Fibroblast of skin of left biceps (primary cell): ENCODE measurements around the gene LDLRAD4.

Source experiments
- DNase-seq, 2 experiments: peaks; one replicate each; pipeline ENCODE4 v3.0.0-alpha.2; 2013; ENCODE audit warnings: low read depth in 2 of 2

Gene LDLRAD4

DNA sequence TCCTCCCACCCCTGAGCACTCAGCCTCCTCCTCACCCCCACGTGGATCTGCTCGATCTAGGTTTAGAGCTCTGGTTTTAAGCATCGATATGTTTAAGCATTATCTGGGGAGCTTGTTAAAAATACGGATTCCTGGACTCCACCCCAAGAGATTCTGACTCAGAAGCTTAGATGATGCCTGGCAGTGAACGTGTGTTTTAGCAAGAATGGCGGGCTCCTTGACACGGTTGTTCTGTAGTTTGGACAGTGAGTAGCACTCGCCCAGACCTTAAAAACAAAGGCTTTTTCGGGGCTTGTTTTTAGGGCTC lies 47.3 kb downstream of the LDLRAD4 start:
- no peak for DNase-seq

- DNase-seq = no peak
Observed at GRCh38 chr18:13266218-13267100, 47.9 kb downstream of the LDLRAD4 start.

GRCh38 chr18:13267431-13267873 lies 48.9 kb downstream of the LDLRAD4 start:
- no peak for DNase-seq

DNA sequence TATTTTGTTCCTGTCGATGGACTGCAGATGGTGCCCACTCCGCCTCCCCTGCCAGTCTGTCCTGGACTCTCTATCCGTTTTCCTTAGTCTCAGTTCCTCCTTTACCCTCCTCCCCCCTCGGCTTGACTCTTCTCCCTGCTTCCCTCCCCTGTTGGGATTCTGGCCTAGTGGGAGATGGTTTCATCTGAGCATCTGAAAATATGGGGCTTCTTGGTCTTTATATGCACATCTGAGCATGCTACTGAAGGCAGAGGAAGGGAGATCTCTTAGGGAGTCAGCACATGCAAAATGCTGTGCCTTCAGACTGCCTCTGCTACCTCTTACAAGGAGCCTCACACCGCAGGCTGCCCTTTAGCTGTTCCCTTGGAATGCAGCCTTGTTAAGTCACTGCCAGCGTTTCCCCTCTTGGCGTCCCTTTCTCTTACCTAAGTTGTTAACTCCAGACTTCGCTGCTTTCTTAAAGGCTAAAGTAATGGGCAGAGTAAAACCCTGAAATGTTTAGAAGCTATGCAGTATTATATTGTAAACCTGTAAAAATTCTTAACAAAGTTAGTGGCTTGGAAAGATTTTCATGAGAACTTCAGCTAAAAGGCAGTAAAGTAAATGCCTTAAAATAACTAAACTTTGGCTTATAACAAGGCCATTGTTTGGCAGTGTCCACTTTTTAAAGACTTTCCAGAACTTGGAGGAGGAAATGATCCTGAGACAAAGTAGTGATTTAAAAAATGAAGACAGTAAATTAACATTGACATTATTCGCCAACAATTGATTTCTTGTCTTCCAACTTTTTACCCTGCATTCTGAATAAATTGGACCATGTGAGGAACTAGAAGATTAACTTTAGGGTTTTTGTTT lies 49.8 kb downstream of the LDLRAD4 start:
- DNase-seq = no peak

DNA sequence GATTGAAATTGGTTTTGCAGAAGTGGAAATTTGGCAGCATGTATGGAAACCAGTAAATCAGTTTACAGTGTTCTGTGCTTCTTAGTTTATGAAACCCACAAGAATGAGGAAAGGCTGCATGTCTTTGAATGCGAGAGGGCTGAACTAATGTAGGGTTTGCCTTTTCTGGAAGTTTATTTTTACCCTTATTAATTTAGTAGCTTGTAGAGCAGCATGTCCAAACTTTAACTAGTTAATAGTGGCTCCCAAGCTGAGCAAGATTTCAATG lies 50.4 kb downstream of the LDLRAD4 start:
- no peak for DNase-seq

DNA sequence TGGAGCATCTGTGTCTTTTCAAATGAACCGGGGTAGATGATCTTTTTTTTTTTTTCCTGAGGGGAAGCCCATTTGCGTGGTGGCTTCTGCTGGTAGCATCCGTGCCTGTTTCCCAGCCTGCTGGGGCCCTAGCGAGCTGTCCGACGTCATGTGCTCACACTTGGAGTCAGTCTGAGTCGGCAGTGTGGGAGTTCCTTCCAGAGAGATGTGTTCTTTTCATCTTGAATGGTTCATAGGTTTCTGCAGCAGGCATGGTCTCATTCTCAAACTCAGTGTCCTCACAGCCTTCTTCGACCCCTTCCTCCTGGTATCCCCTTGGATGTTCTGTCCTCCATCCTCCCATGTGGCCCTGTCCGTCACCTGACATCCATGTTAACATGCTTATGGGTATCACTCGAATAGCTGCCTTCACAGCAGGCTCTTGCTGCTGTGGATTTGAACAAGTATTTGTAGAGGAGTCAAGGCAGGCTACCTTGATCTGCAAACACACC lies 51.0 kb downstream of the LDLRAD4 start:
- DNase-seq = no peak

DNA sequence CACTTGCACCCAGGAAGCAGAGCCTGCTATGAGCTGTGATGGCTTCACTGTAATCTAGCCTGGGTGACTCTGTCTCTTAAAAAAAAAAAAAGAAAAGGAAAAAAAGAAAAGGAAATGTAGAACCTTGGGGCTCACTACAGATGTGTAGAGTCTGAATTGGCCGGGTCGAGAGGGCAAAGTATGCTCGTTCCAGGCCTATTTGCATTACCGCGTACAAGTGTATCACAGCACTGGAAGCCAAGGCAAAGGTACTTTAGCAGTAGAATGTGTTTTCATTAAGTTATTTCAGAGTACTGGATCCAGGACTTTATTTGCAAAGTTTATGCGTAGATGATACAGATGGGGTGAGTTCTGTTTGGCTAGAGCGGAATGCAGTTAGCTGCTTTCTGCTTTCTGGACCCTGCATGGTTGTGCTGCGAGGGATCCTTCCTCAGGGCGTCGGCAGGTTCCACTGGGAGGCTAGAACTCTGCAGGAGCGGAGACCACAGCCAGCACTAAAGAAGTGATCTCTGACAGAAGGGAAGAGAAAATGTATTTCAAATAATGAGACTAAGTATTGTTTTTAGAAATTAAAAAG lies 51.8 kb downstream of the LDLRAD4 start:
- DNase-seq = no peak

- DNase-seq = no peak
Observed at GRCh38 chr18:13271302-13271911, 52.8 kb downstream of the LDLRAD4 start.

DNA sequence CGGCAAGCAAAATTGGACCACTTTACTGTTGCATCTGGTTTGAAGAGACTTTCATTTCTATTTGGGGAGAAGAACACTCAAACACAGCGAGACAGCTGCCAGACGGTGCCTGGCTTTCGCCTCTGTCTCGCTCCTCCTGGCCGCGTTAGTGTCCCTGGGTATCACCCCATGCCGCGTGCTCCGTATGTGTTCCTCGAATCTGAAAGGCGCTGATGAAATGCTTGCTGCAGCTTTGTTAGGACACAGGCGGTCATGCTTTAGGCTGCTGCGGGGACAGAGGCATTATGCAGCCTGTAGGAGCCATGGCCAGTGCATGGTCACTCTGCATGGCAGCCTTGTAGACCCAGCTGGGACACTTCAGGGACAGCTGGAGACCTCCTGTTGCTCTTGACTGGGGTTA lies 53.9 kb downstream of the LDLRAD4 start:
- no peak for DNase-seq

GRCh38 chr18:13273800-13274199 lies 55.2 kb downstream of the LDLRAD4 start:
- no peak for DNase-seq

GRCh38 chr18:13275075-13275474 lies 56.5 kb downstream of the LDLRAD4 start:
- DNase-seq = no peak

DNA sequence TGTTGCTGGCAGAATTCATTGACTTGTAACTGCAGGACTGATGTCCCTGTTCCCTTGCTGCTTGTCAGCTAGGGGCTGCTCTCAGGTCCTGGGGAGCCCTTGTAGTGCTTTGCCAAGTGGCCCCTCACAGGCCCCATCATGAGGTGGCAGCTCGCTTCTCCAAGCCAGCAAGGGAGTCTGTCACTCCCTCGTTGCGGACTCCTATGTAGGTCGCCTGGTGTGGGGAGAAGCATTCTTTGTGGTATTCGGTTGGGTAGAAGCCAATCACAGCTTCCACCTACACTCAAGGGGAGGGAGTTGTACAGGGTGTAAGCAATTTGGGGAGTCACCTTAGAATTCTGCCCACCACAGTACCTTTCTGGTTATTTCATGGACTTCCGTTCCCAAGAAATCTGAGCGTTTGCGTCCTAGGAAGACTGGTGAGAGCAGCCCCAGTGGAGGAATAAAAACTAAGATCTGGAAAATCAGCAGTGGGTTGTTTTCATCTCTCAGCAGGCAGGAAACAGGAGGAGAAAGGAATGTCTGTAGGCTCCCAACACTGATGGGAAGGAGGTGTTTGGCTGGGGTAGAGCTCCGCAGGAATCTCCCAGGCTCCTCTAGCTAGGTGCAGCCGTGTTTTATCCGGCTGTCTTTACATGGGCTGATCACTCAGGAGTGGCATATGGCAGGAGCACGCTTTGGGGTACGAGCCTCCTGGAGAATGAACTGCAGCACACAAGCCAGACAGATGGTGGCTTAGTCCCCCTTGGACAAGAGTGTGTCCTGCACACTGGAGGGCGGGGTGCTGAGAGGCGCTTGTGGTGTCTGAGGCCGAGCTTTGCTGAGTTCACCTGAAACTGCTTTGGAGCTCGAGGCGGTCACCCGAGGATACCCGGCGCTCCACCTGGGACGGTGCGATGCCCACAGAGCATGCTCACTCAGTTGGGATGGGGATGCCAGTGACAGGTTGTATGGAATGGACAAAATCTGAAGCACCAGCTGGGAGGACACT lies 58.3 kb downstream of the LDLRAD4 start:
- no peak for DNase-seq

DNA sequence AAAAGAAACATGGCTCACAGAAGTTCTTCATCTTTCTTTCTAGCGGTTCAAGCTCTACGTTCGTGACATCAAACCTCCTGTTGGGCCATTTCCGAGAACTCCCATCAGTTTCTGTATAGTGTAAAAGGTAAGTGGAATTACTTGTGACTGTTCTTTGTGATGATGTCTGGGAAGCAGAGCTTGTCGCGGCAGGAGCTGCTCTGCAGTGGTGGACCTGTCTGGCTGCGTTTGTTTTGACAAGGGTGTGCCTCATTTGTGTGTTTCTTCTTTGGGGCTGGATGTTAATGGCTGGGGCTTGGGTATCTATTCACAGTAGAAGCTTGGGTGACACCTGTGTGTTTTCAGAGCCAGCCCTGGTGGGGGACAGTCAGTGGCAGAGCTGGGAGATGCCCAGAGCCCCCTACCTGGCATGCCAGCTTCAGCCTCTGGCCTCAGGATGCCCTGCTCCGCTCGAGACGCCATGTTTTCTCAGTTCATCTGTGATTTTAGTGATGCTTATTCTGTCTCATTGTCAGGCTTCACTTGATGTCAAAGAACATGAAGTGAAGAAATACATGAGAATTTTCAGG lies 59.6 kb downstream of the LDLRAD4 start:
- no peak for DNase-seq

GRCh38 chr18:13279181-13280069 lies 60.9 kb downstream of the LDLRAD4 start:
- no peak for DNase-seq

DNA sequence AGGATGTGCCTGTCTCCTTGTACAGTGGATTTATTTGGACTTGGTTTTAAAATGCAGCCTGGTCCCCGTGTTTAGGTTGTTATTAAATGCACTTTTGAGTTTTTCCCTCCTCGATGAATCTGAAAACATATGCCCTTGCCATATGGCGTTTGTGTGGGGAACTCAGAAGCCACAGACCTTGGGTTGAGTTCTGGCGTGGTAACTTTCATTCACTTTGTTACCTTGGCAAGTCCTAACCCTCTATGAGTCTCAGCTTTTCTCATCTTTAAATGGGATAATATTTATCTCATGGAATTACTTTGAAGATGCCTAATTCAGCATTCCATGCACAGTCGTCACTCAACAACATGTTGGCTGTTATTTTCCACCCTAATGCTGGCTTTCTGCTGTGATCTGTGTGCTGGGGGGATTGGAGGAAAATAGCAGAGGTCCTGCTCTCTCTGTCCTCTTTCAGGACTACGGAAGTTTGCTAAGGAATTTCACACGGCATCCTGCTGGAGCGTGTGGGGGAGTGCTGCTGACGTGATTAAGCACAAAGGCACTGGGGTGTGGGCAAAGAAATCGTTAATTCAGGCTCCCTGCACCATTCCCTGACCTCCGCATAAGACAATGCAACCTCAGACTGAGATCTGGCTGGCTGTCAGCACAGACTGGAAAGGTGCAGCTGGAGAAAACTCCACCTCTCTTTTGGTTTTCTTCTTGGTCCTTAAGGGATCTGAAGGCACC lies 61.7 kb downstream of the LDLRAD4 start:
- no peak for DNase-seq

DNA sequence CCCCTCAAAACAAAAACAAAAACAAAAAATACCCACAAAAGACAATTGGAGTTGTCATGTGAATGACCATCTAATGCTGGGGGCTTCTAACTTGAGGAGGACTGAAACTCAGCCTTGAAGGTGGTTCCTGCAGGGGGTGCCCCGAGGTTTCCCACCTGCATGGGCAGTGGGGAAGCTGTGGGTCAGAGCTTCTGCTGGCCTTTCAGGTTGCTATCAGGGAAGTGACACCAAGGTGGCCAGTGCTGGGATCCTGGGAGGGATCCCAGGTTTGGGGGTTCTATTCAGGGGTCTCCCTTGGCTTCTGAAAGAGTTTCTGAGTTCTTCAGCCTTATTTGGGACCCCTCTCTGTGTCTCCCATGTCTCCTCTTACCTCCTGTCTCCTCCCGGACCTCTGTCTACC lies 62.8 kb downstream of the LDLRAD4 start:
- no peak for DNase-seq

DNA sequence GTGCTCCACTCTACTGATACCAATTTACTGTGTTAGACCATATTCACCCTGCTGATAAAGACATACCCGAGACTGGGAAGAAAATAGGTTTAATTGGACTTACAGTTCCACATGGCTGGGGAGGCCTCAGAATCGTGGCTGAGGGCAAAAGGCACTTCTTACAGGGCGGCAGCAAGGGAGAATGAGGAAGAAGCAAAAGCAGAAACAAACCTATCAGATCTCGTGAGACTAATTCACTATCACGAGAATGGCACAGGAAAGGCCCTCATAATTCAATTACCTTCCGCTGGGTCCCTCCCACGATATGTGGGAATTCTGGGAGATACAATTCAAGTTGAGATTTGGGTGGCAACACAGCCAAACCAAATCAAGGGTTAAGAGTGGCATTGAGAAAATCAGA lies 65.2 kb downstream of the LDLRAD4 start:
- no peak for DNase-seq

GRCh38 chr18:13284330-13285027 lies 65.9 kb downstream of the LDLRAD4 start:
- no peak for DNase-seq
